Naive thymus-derived CD8-positive, alpha-beta T cell (primary cell): ENCODE measurements around the gene ABCC6. TPM values are rescaled to one million over a fixed set of nuclear protein-coding genes. Genes with fewer than 3 reads are reported as not detected.
A peak's percentile ranks its signal among the peaks of the same experiment; 100 is the strongest.
"Not testable (repeated sequence)": the region's sequence is repeated elsewhere in the genome, so short reads cannot be mapped to it uniquely, and the experiment has no call there.

Experiments used
- ATAC-seq, 2 donors: fragments of 150-1000 bp; cut with Tn5 transposase in 1 of 2; sonication (Bioruptor Pico), chemical (Tn5 transposase) in 1 of 2; 1 replicate in 1 of 2; 2 replicates in 1 of 2; pipeline ENCODE4 v1.10.0; 2021; ENCODE audit warnings: mild to moderate bottlenecking in 2 of 2, moderate library complexity in 2 of 2
- POLR2A ChIA-PET: fragments of 350-600 bp; sonication (Branson Sonifier 250); formaldehyde crosslinking; loops from one replicate; lab custom pipeline; 2021; ENCODE audit warnings: antibody characterized with exemption; lab: Charles Lee
- DNase-seq, 10 donors: peaks; one replicate each; pipeline versions ENCODE4 v3.0.0 to v3.0.0-alpha.2; 2020 to 2022
- H3K27ac Mint-ChIP-seq, 10 donors: one replicate each; pipeline ENCODE4 v1.8.0; 2020 to 2022; ENCODE audit warnings: mild to moderate bottlenecking in 10 of 10, mixed read lengths in 10 of 10, moderate library complexity in 4 of 10, inconsistent platforms in 1 of 10
- H3K27me3 Mint-ChIP-seq, 5 donors: one replicate each; pipeline ENCODE4 v1.8.0; 2021 to 2022; ENCODE audit warnings: mixed read lengths in 5 of 5
- H3K36me3 Mint-ChIP-seq, 3 donors: one replicate each; pipeline ENCODE4 v1.8.0; 2020 to 2022; ENCODE audit warnings: mixed read lengths in 3 of 3, mild to moderate bottlenecking in 2 of 3, inconsistent platforms in 1 of 3
- H3K4me1 Mint-ChIP-seq, 4 donors: one replicate each; pipeline ENCODE4 v1.8.0; 2021 to 2022; ENCODE audit warnings: mixed read lengths in 4 of 4
- H3K4me3 Mint-ChIP-seq, 10 donors: one replicate each; pipeline ENCODE4 v1.8.0; 2020 to 2022; ENCODE audit warnings: mild to moderate bottlenecking in 10 of 10, mixed read lengths in 10 of 10, moderate library complexity in 6 of 10, inconsistent platforms in 1 of 10
- H3K9me3 Mint-ChIP-seq, 9 donors: one replicate each; pipeline ENCODE4 v1.8.0; 2020 to 2022; ENCODE audit warnings: mixed read lengths in 9 of 9, mild to moderate bottlenecking in 3 of 9, inconsistent platforms in 1 of 9, moderate library complexity in 1 of 9
- polyA plus RNA-seq, 3 donors: library from polyadenylated mRNA; unstranded; fragments of 300-500 nt; fragmentation: Illumina TruSeq; gene quantifications; one replicate each; pipeline ENCODE4 v1.2.3, GENCODE V29; 2021
- total RNA-seq, 8 experiments: library from RNA in 2 of 8; stranded (reverse) in 2 of 8; gene quantifications; one replicate each; pipeline ENCODE4 v1.2.3 and lab custom pipeline; 2021 to 2026

Gene ABCC6
- total RNA-seq (not detected), polyA plus RNA-seq (under 1 TPM in 2 of 3 donors, not detected in 1; 0.04 to 0.08 TPM), total RNA-seq (lab: John Stamatoyannopoulos, UW) (0 to 0.09 (median 0) reads per million in 6 experiments)

GRCh38 chr16:16222850-16223661 lies at the start of gene ABCC6:
Gene ABCC6 (minus strand): TSS chr16:16223494. CDS start chr16:16223434, 60 bp downstream.
- H3K36me3 Mint-ChIP-seq, H3K9me3 Mint-ChIP-seq, H3K4me1 Mint-ChIP-seq, POLR2A ChIA-PET, H3K27me3 Mint-ChIP-seq, H3K27ac Mint-ChIP-seq: not testable (repeated sequence)
- DNase-seq = peak in 1 of 10 donors; percentile 1
- ATAC-seq = peak in 1 of 2 donors; percentile 58
- peak within 1 kb of the TSS in 3 of 10 donors; percentile 45 to 54 (median 45) for H3K4me3 Mint-ChIP-seq

- peaks cover 0 to 18% (median 6%) of the 10 kb centered on the region in 3 donors for H3K36me3 Mint-ChIP-seq
- H3K4me1 Mint-ChIP-seq, H3K4me3 Mint-ChIP-seq, H3K27me3 Mint-ChIP-seq, DNase-seq, POLR2A ChIA-PET, H3K27ac Mint-ChIP-seq, ATAC-seq, H3K9me3 Mint-ChIP-seq: not testable (repeated sequence)
These were observed 49.4 kb upstream of the ABCC6 start for GRCh38 chr16:16272573-16273221.

GRCh38 chr16:16271658-16272057 lies 48.4 kb upstream of the ABCC6 start:
- ATAC-seq, POLR2A ChIA-PET, H3K27me3 Mint-ChIP-seq, H3K4me3 Mint-ChIP-seq, H3K4me1 Mint-ChIP-seq, H3K9me3 Mint-ChIP-seq, DNase-seq, H3K27ac Mint-ChIP-seq: not testable (repeated sequence)
- H3K36me3 Mint-ChIP-seq = peaks cover 0 to 22% (median 6%) of the 10 kb centered on the region in 3 donors

GRCh38 chr16:16268185-16268808 lies 45.0 kb upstream of the ABCC6 start:
- H3K4me3 Mint-ChIP-seq, H3K4me1 Mint-ChIP-seq, H3K27ac Mint-ChIP-seq, ATAC-seq, H3K27me3 Mint-ChIP-seq, POLR2A ChIA-PET, H3K9me3 Mint-ChIP-seq, DNase-seq: not testable (repeated sequence)
- peaks cover 0 to 28% (median 8%) of the 10 kb centered on the region in 3 donors for H3K36me3 Mint-ChIP-seq

GRCh38 chr16:16267708-16268107 lies 44.4 kb upstream of the ABCC6 start:
- POLR2A ChIA-PET, H3K4me1 Mint-ChIP-seq, H3K4me3 Mint-ChIP-seq, H3K27me3 Mint-ChIP-seq, ATAC-seq, DNase-seq, H3K9me3 Mint-ChIP-seq, H3K27ac Mint-ChIP-seq: not testable (repeated sequence)
- peaks cover 0 to 32% (median 8%) of the 10 kb centered on the region in 3 donors for H3K36me3 Mint-ChIP-seq

GRCh38 chr16:16265044-16265443 lies 41.8 kb upstream of the ABCC6 start:
- POLR2A ChIA-PET, DNase-seq, ATAC-seq, H3K27me3 Mint-ChIP-seq, H3K9me3 Mint-ChIP-seq, H3K27ac Mint-ChIP-seq, H3K4me1 Mint-ChIP-seq, H3K4me3 Mint-ChIP-seq: not testable (repeated sequence)
- peaks cover 0 to 31% (median 8%) of the 10 kb centered on the region in 3 donors for H3K36me3 Mint-ChIP-seq

GRCh38 chr16:16263947-16264346 lies 40.7 kb upstream of the ABCC6 start:
- H3K4me1 Mint-ChIP-seq, H3K27ac Mint-ChIP-seq, DNase-seq, H3K4me3 Mint-ChIP-seq, POLR2A ChIA-PET, H3K27me3 Mint-ChIP-seq, H3K9me3 Mint-ChIP-seq, ATAC-seq: not testable (repeated sequence)
- peaks cover 0 to 29% (median 8%) of the 10 kb centered on the region in 3 donors for H3K36me3 Mint-ChIP-seq

GRCh38 chr16:16262954-16263555 lies 39.8 kb upstream of the ABCC6 start:
- DNase-seq, H3K4me1 Mint-ChIP-seq, POLR2A ChIA-PET, H3K4me3 Mint-ChIP-seq, H3K9me3 Mint-ChIP-seq, H3K27ac Mint-ChIP-seq, H3K27me3 Mint-ChIP-seq, ATAC-seq: not testable (repeated sequence)
- peaks cover 0 to 27% (median 3%) of the 10 kb centered on the region in 3 donors for H3K36me3 Mint-ChIP-seq

GRCh38 chr16:16259971-16260370 lies 36.7 kb upstream of the ABCC6 start:
- H3K4me1 Mint-ChIP-seq, POLR2A ChIA-PET, H3K27me3 Mint-ChIP-seq, H3K9me3 Mint-ChIP-seq, H3K4me3 Mint-ChIP-seq, ATAC-seq, H3K27ac Mint-ChIP-seq, DNase-seq: not testable (repeated sequence)
- H3K36me3 Mint-ChIP-seq = peaks cover 0 to 21% (median under 1%) of the 10 kb centered on the region in 3 donors

GRCh38 chr16:16258822-16259221 lies 35.5 kb upstream of the ABCC6 start:
- H3K9me3 Mint-ChIP-seq, H3K4me3 Mint-ChIP-seq, ATAC-seq, H3K4me1 Mint-ChIP-seq, POLR2A ChIA-PET, H3K27ac Mint-ChIP-seq, DNase-seq, H3K27me3 Mint-ChIP-seq: not testable (repeated sequence)
- peaks cover 0 to 23% (median 2%) of the 10 kb centered on the region in 3 donors for H3K36me3 Mint-ChIP-seq

GRCh38 chr16:16257301-16257923 lies 34.1 kb upstream of the ABCC6 start:
- H3K27ac Mint-ChIP-seq = peak overlapping the region in 2 of 10 donors; percentile 59 to 72
- H3K9me3 Mint-ChIP-seq, ATAC-seq, H3K4me1 Mint-ChIP-seq, H3K27me3 Mint-ChIP-seq, POLR2A ChIA-PET, H3K4me3 Mint-ChIP-seq: not testable (repeated sequence)
- DNase-seq = peak in 1 of 10 donors; percentile 2
- peaks cover 0 to 19% (median 2%) of the 10 kb centered on the region in 3 donors for H3K36me3 Mint-ChIP-seq

GRCh38 chr16:16252377-16252776 lies 29.1 kb upstream of the ABCC6 start:
- DNase-seq, H3K27me3 Mint-ChIP-seq, H3K4me1 Mint-ChIP-seq, POLR2A ChIA-PET, H3K4me3 Mint-ChIP-seq, H3K9me3 Mint-ChIP-seq, ATAC-seq, H3K27ac Mint-ChIP-seq: not testable (repeated sequence)
- peaks cover 0 to 12% (median 2%) of the 10 kb centered on the region in 3 donors for H3K36me3 Mint-ChIP-seq
